HUDEP-2 (cell line): ENCODE measurements around the gene GLIS1.

ENCODE experiments used
- DNase-seq, 76 experiments: peaks; one replicate each; lab custom pipeline; 2025; ENCODE audit not compliant: unreplicated experiment in 76 of 76; lab: John Stamatoyannopoulos, UW

GLIS1 gene

GRCh38 chr1:53620061-53620855 lies 118.7 kb downstream of the GLIS1 start:
- no peak for DNase-seq

GRCh38 chr1:53619367-53620060 lies 119.5 kb downstream of the GLIS1 start:
- DNase-seq = no peak

DNA sequence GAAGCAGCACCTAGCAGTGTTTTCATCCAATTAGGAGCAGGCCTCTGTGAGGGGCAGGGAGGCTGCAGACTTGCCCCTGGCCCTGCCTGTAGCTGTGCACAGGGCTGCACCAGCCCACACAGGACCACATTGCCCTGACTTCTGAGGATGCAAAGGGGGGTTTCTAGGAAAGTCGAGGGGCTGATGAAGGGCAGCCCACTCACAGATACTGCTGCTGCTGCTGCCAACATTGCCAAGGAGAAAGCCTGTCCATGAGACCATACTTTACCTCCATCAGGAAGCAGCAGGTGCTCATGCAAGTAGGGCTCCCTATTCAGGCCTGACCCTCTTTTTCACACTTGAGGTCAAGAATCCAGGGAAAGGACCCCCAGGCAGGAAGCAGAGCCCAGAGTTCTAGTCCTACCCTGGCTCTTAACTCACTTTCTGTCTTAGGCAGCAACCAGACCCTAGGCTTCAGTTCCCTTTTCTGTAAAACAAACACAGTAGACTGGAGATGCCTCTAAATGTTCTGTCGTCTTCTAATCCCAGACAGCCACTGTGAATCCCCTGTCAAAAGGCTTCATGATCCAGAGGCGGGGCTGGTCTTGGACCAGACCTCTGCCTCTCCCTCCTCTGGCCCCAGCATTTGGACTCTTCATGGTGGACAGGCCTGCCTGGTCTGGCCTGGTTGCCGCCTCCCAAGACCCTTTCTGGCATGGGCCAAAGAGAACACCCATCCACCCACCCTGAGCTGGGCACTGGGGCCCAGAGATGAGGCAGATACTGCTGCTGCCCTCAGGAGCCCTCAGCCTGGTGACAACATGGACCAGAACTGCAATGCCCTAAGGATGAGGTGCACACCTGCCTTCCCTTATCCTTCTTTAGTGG lies 120.2 kb downstream of the GLIS1 start:
- no peak for DNase-seq

- DNase-seq = no peak
Measured at GRCh38 chr1:53617851-53618499, 121.0 kb downstream of the GLIS1 start.

GRCh38 chr1:53617382-53617781 lies 121.6 kb downstream of the GLIS1 start:
- no peak for DNase-seq

GRCh38 chr1:53616927-53617326 lies 122.0 kb downstream of the GLIS1 start:
- no peak for DNase-seq

- DNase-seq = no peak
Measured at GRCh38 chr1:53616511-53616910, 122.5 kb downstream of the GLIS1 start.

- DNase-seq = no peak
Measured at GRCh38 chr1:53615101-53615500, 123.9 kb downstream of the GLIS1 start.

GRCh38 chr1:53614231-53615021 lies 124.5 kb downstream of the GLIS1 start:
- DNase-seq = no peak

- no peak for DNase-seq
Measured at GRCh38 chr1:53608676-53609075, 130.3 kb downstream of the GLIS1 start.

DNA sequence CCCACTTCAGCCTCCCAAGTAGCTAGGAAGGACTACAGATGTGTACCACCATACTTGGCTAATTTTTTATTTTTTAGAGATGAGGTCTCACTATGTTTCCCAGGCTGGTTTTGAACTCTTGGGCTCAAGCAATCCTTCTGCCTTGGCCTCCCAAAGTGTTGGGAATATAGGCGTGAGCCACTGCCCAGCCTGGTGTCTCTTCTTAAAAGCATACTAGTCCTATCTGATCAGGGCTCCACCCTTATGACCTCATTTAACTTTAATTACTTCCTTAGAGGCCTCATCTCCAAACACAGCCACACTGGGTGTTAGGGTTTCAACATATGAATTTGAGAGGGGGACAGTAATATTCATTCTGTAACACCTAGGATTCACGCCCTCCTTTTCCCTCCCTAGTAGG lies 130.9 kb downstream of the GLIS1 start:
- DNase-seq = no peak

DNA sequence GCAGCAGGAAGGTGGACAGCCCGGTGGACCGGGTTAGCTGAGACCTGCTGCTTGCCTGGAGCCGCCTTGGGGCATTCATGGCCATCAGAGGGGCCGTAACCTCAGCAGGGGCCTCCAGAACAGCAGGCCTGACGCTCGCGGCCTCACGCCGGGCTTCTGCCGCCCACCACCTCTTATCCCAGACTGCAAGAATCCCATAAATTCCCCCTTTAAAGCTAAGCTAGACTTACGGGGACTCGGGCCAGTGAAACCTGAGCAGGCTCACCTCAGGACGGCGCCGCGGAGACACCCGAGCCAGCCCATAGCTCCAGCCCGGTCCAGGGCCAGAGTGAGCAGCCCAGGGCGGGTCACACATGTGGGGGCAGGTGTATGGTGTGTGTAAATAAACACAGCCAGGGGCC lies 132.3 kb downstream of the GLIS1 start:
- DNase-seq = no peak

DNA sequence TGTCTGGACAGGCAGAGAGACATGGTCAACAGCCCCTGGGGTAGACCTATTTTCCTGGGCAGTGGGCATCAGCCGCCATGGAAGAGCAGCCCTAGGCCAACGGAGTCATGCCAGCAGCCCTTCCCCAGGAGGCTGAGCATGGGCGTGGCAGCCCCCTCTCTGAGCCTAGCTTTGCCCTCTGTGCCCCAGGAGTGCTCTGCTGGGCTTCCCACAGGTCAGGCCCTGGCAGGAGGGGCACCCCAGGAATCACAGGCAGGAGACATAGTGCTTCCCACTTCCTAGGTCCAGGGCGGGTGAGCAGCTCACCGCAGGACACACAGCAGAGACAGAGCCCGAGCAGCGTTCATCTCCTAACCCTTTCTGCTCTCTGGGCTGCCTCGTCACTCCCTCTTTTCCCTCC lies 132.8 kb downstream of the GLIS1 start:
- DNase-seq = no peak

DNA sequence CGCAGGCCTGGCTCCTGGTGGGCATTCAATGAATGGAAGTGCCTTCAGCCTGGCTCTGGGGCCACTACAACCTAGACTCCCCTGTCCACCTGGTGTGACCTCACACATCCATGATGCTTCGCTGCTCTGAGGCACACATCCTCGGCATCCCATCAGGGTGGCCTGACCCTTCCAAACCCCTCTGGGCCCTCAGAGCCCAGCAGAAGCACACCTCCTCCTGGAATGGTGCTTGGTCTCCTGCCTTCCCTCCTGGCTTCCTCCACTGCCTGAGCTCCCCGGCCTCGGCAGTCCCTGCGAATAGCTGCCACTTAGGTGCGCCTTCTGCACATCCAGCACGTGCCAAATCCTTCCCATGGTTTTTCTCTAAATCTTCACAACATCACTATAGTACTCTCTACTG lies 133.8 kb downstream of the GLIS1 start:
- no peak for DNase-seq

DNA sequence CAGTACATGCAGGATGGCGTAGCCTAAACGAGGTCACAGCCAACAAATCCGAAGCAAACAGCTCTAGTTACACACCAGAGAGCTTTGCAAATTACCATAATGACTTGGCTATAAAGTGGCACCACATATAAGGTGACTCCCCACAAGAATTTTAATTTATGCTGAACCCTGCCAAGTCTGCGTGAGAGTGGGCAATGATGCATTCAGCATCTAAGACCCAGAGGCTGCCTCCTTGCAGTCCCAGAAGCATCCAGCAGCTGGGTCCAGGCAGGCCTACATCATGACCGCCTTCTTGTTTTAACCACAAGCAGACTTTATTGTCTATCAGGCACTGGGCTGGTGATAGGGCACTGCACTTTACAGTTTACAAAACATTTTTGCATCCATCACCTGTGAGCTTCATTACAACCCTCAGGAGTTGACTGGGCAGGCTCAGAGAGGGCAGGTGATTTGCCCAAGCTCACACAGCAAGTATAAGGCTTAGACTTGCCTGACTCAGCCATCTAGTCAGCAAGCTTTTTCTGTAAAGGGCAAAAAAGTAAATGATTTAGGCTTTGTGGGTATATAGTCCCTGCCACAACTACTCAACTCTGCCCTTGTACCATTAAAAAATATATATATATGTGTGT lies 134.6 kb downstream of the GLIS1 start:
- no peak for DNase-seq

DNA sequence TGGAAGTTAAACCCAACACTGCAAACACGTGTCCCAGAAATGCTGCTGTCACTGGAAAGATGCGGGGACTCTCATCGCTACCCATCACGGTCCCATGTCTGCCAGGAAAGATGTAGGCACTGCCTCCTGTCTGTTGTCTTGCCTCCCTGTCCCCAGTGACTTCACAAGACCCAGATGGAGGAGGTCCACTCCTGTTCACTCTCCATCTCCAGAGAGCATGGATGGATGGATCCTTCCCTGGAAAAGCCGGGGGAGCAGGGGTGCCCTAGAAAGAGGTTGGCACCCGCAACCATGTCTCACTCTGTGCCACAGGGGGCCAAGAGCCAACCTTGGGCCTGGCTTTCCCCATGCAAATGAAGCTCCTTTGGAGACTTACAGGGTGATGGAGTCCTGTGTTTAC lies 135.5 kb downstream of the GLIS1 start:
- no peak for DNase-seq

DNA sequence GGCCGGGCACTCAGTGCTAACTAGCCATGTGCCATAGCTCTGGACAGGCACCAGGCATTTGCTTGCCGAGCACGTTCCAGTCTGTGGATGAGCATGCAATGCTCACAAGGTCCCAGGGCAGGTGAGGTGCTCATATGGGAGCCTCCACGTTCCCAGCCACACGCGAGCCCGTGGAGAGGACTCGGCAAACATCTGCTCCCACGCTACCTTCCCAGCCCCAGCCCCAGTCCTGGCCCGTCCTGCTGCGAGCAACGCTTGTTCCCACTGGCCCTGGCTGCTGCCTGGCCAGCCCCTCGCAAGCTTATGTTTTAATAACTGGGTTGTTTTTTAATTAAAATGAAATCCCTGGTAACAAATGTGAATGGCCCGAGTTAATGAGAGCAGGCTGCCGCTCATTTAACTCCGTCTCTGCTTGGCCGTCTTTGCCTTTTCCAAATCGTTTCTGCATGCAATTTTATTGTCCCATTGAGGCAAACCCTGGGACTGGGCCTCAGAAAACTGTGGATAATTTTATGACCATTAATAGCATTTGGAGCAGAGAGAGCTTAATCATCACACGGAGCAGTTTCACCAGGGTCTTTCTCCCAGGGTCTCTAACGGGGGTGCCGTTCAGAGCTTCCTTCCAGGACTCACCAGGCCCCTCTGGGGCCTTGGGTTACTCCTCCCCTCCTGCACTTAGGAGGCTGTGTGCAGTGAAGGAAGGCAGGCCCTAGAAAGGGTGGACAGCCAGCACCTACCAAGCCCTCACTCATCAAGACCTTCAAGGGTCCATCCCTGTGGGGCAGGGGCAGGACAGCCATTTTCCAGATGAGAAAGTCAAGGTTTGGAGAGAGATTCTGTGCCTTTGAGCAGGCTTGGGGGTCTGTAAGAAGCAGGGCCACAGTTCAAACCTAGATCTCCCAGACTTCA lies 136.8 kb downstream of the GLIS1 start:
- no peak for DNase-seq

GRCh38 chr1:53601031-53601745 lies 137.8 kb downstream of the GLIS1 start:
- DNase-seq = no peak
